ENCODE data around the gene FOXP1. TPM values are rescaled to one million over a fixed set of nuclear protein-coding genes. Genes with fewer than 3 reads are reported as not detected.

Gene FOXP1
- total RNA-seq, 1 experiment from 2014 or later: 58.4 TPM

- H3K27ac ChIP-seq (ENCODE audit: low read depth, low read length, poor library complexity, severe bottlenecking): no peak overlapping the region
- H3K9me3 ChIP-seq (ENCODE audit: low read depth, low read length, poor library complexity, severe bottlenecking): no peaks in the 10 kb centered on the region
- BruUV-seq (replicated peaks): no TSS peak
- ChIA-PET CTCF (no interaction called here), POLR2A (ENCODE audit: low non-redundant PET) (no interaction called here)
- no peak for DNase-seq (ENCODE audit: low spot score)
- TF ChIP-seq EZH2 (IDR thresholded peaks at IDR 0.05; ENCODE audit: borderline replicate concordance, low read depth, low read length, poor library complexity, severe bottlenecking) (no peak), CTCF (conservative IDR thresholded peaks at IDR 0.05; ENCODE audit: low read depth, low read length) (no peak)
- H3K27me3 ChIP-seq (replicated peaks; ENCODE audit: insufficient read depth, low read depth, low read length, poor library complexity): no peaks in the 10 kb centered on the region
- H3K4me1 ChIP-seq (ENCODE audit: insufficient read depth, low read length, poor library complexity, severe bottlenecking): no peaks in the 10 kb centered on the region
- H3K4me3 ChIP-seq (ENCODE audit: low read depth, low read length, poor library complexity, severe bottlenecking): no peak overlapping the region
- H3K36me3 ChIP-seq (ENCODE audit: insufficient read depth, low read length, poor library complexity, severe bottlenecking): no peaks in the 10 kb centered on the region
- intact Hi-C loops (cut with micrococcal nuclease; ENCODE audit: unreplicated experiment): no loop called here
Observed at GRCh38 chr3:71600646-71601288, 17.2 kb upstream of the FOXP1 start.

GRCh38 chr3:71599416-71599815, 15.9 kb upstream of the FOXP1 start:
- Histone ChIP-seq H3K4me1 (ENCODE audit: insufficient read depth, low read length, poor library complexity, severe bottlenecking) (no peaks in the 10 kb centered on the region), H3K27me3 (replicated peaks; ENCODE audit: insufficient read depth, low read depth, low read length, poor library complexity) (no peaks in the 10 kb centered on the region), H3K4me3 (ENCODE audit: low read depth, low read length, poor library complexity, severe bottlenecking) (no peak overlapping the region), H3K27ac (ENCODE audit: low read depth, low read length, poor library complexity, severe bottlenecking) (no peak overlapping the region), H3K36me3 (ENCODE audit: insufficient read depth, low read length, poor library complexity, severe bottlenecking) (no peaks in the 10 kb centered on the region), H3K9me3 (ENCODE audit: low read depth, low read length, poor library complexity, severe bottlenecking) (no peaks in the 10 kb centered on the region)
- BruUV-seq (replicated peaks): no TSS peak
- DNase-seq (ENCODE audit: low spot score): no peak
- CTCF ChIA-PET: no interaction called here
- POLR2A ChIA-PET (ENCODE audit: low non-redundant PET): no interaction called here
- TF ChIP-seq EZH2 (IDR thresholded peaks at IDR 0.05; ENCODE audit: borderline replicate concordance, low read depth, low read length, poor library complexity, severe bottlenecking) (no peak), CTCF (conservative IDR thresholded peaks at IDR 0.05; ENCODE audit: low read depth, low read length) (no peak)
- intact Hi-C loops (cut with micrococcal nuclease; ENCODE audit: unreplicated experiment): no loop called here

GRCh38 chr3:71598292-71598691, 14.8 kb upstream of the FOXP1 start:
- Histone ChIP-seq H3K9me3 (ENCODE audit: low read depth, low read length, poor library complexity, severe bottlenecking) (no peaks in the 10 kb centered on the region), H3K27me3 (replicated peaks; ENCODE audit: insufficient read depth, low read depth, low read length, poor library complexity) (no peaks in the 10 kb centered on the region), H3K4me1 (ENCODE audit: insufficient read depth, low read length, poor library complexity, severe bottlenecking) (no peaks in the 10 kb centered on the region), H3K27ac (ENCODE audit: low read depth, low read length, poor library complexity, severe bottlenecking) (no peak overlapping the region), H3K4me3 (ENCODE audit: low read depth, low read length, poor library complexity, severe bottlenecking) (no peak overlapping the region), H3K36me3 (ENCODE audit: insufficient read depth, low read length, poor library complexity, severe bottlenecking) (no peaks in the 10 kb centered on the region)
- intact Hi-C loops (cut with micrococcal nuclease; ENCODE audit: unreplicated experiment): no loop called here
- ChIA-PET POLR2A (ENCODE audit: low non-redundant PET) (no interaction called here), CTCF (no interaction called here)
- no TSS peak for BruUV-seq (replicated peaks)
- DNase-seq (ENCODE audit: low spot score): no peak
- no peak for TF ChIP-seq CTCF (conservative IDR thresholded peaks at IDR 0.05; ENCODE audit: low read depth, low read length)
- TF ChIP-seq EZH2 (IDR thresholded peaks at IDR 0.05; ENCODE audit: borderline replicate concordance, low read depth, low read length, poor library complexity, severe bottlenecking): no peak
